NCI-H1105 treated with DMSO at 0.1 percent for 48 hours (cell line): Measurements from ENCODE around the gene ARID5B.

Experiments
- DNase-seq: peaks from one replicate; lab custom pipeline; 2025; lab: John Stamatoyannopoulos, UW

Gene ARID5B

DNA sequence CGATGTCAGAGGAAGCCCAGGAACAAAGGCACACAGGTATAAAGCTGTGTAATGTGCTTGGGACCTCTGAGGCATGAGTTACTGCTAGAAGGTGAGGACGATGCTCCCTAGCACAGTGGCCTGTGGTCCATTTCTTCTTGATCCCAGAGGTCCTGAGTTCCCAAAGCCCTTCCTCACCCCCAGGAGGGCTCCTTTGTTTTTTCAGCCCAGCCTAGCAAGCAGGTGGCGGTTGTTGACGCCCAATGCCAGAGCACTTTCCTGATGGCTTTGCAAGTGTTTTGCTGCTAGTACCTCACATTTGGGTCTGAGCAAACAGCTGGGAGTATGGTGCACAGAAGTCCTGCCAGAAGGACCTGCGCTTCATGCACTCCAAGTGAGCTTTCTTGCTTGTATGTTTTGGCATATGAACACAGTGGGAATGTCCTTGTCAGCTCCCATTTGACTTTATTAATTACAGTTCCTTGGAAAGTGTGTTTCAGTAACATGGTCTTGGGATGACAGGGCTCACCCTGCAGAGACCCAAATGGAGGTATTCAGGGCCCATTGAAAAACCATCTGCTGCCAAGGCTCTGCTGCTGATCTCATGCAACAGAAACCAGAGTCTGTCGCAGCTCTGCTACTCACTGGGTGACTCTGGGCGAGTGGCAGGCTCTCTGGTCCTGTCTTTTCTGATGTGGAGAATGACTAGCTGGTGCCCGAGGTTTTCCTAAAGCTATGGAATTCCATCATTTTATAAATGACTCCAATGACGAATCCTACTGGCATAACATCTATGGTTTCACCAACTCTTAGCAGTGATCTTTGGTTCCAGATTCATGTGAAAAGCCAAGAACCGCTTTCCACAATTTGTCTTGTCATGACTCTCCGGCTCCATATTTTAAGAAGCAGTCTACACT lies 134.9 kb downstream of the ARID5B start:
- DNase-seq = no peak

DNA sequence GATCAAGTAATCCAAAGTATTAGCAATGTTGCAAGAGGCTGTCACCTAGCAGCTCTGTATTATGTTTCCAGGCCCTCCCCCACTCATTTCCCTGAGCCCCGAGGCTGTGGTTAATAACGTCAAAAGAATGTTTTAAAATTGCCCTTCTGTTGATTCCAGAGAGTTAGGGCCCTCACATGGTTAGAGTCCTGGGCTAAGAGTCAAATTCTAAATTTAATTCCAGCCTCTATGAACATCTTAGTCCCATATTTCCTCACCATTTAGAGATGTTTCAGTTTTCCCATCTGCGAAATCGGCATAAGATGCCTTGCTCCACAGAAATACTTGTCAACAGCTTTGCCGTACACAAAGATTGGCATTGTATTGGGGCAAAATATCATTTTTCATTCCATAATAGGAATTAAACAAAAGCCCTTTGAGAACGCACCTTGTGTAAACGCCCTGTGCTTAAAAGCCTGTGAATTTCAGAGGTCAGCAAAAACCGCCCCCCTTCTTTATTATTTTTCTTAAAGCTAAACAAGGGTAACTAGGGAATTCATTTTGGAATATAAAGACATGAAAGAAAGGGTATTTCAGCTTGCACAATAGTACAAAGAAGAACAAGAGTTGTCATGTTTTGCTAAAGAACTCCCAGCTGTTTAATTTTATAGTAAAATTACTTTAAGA lies 135.8 kb downstream of the ARID5B start:
- no peak for DNase-seq

DNA sequence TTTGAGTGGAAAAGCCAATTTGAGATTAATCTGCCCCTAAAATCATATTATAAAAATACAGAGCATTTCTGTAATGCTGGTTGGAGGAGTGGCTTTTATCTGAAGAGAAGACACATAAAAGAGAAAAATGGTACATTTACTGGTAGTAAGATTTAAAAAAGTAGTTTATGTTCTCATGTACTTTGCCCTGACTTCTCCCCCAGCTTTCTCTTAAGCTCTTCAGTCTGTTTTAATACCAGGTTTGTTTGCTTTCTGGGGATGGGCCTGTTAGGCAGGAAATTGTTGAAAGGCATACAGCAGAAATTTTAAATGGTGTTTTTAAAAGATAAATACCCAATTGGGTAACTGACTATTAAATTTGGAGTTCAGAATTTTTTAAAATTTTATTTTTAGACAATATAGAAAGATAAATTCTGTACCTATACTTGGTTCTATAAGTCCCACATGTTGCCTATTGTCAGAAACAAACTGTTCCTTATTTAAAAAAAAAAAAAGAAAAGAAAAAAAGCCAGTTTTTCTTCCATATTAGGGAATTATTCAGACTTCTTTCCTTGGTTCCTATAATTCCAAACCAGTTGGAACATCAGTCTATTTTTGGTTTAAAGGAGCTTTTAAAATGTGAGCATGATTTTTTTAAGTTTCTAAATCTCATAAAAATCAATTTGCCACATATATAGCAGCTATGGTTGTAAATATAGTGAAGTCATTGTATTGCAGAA lies 136.6 kb downstream of the ARID5B start:
- no peak for DNase-seq

DNA sequence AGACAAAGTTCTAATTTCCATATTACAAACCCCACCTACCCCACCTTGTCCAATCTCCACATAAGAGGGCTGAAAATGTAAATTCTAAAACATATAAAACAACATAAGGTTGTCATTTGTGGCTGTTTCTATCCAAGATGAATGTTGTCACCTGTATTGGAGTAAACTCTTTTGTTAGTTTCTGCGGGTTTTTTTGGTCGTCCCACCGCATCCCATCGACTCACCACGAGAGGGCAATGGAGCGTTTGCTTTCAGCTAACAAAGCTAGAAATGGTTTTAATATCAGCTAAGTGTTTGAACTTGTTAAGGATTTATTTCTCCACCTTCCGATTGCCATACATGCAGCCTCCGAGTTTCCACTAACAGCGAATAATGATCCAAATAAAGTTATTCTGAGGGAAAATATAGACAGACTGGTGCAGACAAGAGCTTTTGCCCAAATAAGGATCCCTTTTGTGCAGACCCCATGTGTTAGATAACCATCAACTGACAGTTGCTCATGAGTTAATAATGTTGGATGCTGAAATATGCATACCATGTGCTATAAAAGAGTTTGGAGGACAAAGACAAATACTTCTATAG lies 137.2 kb downstream of the ARID5B start:
- DNase-seq = peak; percentile 53

DNA sequence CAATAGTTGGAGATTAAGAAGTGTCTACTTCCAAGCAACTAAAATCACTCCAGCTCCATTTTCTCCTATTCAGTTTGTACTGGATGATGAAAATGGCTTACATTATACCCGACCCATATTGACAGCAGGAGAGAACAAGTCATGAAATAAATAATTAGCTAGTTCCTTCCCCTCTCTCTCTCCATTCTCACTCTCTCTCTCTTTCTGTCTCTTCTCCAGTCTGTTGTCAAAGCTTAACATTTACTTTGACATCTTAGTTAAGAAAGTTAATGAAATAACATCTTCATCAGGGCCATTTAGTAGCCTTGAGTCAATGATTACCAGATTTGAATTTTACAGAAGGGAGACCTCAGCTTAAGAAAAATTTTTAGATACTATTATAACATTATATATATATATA lies 138.5 kb downstream of the ARID5B start:
- DNase-seq = no peak

DNA sequence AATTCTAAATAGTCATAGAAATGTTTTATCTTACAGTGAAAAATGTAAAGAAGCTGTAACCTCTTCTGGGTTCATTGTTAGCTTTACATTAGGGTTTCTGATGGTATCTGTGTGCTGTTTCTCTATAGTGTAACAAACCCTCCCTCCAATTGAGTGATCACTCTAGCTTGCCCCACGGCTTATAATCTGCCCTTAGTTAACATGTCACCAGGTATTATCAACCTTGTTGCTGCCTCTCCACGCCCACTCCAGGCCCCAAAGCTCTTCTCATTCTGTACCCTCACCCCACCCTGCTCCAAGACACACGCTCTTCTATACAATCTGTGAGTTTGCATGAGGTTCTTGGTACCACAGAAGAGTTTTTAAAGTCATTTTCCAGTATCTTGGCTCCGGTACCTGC lies 139.4 kb downstream of the ARID5B start:
- no peak for DNase-seq

DNA sequence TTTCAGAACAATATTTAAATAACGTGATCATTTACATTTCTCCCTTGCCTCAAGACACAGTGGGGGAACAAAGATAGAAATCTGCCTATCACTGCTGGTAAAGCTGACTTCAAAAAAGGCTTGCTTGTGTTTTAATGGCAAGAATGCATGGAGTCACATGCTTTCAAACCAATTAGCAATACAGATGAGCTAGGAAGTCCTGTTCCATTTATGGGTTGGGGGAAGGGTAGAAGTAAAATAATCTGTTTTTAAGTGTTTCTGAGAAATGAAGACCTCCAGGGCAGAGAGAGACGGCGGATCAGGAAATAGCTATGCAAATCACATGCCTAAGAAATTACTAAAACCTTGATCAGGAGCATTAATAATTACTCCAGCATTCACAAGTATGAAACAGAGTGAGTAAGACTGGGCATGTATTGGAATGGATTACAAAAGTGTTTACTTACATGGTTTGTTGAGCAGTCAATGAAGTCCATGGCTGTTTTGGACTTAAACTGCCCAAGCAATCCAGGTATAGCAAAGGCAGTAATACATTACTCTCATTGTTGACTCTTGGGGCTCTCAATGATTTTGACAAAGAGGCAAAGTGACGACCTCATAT lies 142.0 kb downstream of the ARID5B start:
- no peak for DNase-seq

DNA sequence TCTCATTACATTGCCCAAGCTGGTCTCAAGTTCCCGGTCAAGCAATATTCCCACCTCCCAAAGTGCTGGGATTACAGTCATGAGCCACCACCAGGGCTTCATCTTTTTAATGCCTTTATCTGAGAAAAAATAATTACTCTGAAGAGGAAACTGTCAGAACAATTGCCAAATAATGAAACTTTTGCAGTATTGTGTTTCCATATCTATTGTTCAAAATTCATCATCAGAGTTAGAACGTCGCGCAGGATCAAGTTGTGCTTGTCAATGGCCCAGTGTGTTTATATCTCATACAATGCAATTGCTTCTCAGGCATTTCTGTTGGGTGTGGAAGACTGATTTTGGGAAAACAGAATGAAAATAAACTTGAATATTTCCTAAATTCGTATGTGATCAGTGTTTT lies 143.1 kb downstream of the ARID5B start:
- no peak for DNase-seq

DNA sequence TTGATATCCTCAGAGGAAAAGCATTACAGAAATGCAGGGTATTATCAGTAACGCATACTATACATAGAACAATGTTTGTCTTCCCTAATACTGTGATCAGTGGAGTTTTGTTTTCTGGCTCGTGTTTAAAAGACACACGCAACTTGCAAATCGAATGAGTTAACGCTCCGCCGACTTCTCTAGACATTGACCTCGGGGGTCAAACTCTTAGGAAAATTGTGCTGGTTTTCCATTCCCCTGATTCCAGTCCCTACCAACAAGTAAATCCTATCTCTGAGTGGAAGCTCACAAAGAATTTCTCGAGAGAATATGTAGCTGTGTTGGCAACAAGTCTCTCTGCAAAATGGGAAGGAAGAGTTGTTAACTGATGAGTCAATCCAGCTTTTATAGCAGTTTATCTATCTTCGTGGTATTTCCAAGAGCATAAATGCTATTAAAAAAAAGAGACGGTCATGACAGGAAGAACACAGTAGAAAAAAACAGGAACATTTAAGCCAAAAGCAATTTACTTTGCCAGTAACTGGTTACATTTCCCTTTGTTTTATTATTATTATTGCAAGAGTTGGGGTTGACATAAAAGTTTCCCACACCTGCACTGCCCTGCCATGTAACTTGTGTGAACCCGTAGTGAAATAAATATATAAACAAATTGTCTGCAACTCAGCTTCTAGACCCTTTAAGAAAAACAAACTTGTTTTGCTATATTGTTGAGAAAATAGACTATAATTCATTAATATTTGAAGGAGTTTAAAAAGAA lies 144.4 kb downstream of the ARID5B start:
- DNase-seq = no peak

DNA sequence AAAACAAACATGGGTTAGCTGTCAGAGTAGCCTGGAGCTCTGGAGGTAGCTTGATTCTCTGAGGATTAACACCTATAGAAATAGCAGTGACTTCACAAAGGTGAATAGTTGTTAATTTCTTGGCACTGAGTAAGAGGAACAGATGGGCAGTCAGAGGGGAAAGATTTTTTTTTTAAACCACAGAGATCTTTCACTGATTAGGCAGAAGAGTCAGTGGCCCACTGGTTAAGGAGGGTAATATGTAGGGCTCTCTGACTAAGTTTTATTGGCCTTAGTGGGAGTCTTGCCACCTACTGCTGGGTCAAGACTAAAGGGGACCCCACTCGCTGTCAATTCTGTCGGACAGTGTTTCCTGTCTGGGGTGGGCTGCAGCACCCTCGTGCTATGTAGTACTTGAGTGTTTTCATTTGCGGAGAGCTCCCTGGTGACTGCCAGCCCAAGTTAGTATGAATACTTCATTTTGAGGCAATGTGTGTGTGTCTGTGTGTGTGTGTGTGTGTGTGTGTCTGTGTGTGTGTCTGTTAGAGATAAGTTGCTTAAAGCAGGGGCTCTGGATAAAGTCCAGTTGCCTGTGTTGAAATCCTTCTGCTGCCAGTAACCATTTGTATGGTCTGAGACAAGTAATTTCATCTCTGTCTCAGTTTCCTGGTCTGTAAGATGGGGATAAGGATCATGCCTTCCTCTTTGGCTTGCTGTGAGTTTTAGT lies 145.2 kb downstream of the ARID5B start:
- DNase-seq = no peak

DNA sequence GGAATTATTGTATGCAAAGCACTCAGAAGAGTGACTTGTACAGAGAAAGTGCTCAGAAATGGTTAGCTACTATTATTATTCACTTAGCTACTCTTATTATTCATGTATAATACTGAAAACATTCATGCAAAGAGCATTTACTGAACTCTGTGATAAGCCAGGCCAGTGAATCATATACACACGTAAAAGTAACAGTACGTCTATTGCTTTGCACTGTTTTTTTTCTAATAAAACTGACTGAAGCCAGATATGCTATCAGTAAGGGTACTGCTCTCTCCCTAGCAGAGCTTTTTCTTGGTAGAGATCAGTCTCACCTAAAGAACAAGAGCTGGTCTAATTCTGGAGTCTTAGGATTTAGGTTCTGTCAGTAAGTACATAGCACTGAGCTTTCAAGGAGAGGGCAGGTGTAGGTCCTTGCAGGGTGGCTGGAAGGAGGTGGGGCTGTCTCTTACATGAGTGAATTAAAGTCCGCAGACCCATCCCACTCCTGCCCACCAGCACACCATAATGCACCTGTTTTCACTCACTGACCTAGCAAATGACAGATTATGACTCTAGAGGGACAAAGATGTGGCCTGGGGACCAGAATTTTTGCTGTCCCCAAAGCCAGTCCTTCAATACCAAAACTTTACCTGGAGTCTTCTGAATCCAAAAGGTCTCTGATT lies 145.9 kb downstream of the ARID5B start:
- no peak for DNase-seq

DNA sequence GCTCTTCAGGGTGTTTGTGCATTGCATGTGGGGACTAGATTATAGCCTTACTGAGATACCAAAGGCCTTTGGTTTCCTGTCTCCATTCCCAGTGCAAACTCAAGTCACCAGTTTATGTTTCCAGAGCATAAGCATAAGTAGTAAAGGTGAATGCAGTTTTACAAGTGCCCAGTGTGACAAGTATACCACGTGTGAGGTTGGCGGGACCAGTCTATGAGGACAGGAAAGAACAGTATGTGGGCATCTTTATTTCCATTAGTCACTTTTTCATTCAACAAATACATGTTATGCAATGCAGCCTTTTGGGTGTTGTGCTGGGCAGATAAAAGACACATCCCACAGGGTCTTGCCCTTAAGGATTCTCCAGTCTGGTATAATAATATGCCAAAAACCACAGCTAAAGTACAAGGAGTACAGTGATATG lies 146.5 kb downstream of the ARID5B start:
- no peak for DNase-seq

DNA sequence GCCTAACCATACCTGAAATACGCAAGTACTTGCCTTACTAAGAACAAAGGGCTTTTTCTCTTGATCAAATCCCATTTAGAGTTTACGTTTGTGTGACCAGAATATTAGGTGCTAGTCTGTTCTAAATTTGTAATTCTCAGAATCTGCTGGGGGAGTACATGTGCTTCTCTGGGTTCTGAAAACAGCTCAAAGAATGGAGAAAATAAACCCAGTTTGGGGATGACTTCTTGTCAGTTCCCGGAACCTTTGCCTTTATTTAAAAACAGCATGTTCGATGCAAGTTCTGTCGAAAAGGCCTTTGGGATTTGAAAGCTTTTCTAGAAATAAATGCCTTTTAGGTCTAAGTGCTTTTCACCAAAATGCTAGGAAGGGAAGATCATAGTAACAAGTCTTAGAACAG lies 147.0 kb downstream of the ARID5B start:
- no peak for DNase-seq

DNA sequence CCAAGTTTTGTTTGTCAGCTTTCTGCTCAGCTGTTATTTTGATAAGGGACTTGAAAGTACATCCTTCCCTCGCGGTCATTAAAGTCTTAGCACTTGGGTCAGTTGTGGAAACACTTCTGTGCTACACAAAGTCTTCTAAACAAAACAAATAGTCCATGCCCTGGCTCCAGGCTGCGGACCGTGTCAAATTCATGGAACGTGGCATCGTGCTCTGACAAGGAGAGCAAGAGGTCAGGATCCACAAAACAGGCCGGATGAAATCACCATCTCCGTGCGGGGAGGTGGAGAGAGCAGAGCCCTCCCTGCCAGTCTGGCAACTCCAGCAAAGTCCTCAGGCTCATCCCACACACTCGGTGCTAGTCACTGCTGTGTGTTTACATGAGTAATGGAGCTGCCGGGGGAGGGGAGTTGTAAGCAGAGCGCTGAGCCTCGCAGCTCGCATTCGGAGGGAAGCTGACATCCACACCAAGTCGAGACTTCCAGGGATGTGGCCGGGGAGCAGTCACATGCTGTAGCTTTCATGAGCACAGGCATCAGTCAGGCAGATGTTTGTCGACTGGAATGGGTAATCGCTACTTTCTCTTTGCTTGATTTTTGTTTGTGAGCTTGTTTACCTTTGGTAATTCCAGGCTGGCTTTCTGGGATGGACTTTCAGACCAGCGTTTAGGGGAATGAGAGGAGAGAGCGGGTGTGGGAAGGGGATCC lies 147.6 kb downstream of the ARID5B start:
- DNase-seq = no peak

DNA sequence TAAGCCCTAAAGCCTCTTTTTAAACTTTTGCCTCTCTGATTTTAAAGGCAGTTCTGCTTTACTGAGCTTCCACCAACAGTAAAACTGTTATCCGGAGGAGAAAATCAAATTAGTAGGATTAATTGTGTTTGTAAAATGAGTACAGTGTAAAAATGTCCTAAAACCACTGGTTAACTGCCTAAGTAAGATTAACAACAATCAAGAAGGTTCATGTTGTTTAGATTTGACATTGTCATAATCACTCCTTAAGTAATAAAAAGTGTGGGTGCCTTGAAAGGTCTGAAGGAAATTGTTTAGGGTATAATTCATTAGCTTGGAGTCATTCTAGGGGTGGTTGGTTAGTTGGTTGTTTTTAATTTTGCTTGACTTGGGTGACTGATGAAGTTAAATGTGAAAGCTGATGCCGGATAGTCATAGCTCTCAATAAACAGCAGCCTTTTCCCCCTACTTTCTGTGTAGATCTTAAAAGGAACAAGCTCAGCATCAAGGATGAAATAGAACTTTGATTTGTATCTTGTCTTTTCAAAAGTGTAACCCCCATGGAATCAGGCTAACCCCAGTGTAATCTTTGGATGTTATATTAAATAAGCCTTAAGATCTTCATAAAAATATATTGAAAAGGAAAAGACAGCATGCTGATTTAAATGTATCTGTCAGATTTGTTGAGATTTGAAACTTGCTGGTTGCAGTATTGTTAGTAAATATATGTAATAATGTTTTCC lies 148.3 kb downstream of the ARID5B start:
- no peak for DNase-seq

DNA sequence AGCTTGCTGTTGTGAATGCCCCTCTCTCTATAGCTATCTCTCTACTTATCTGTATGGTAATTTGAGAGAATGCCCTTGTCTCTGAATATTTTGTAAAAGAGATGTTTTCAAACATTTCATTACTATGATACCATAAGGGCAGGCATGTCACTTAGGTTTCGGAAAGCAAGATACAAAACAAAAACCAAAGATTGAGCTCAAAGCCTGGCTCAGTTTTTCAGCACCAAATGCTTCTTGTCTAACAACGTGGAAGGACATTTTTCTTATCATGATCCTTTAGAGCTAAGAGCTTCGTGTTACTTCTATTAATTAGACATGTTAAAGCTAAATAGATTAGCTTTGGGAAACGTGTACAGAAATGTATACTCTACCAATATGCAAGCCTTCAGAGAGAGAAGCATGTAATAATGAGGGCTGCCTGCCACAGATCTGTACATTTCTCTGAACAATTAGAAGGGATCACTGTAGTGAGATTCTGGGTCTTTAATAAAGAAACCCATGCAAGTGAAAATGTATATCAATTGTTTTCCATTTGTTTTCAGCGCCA lies 148.9 kb downstream of the ARID5B start:
- no peak for DNase-seq

DNA sequence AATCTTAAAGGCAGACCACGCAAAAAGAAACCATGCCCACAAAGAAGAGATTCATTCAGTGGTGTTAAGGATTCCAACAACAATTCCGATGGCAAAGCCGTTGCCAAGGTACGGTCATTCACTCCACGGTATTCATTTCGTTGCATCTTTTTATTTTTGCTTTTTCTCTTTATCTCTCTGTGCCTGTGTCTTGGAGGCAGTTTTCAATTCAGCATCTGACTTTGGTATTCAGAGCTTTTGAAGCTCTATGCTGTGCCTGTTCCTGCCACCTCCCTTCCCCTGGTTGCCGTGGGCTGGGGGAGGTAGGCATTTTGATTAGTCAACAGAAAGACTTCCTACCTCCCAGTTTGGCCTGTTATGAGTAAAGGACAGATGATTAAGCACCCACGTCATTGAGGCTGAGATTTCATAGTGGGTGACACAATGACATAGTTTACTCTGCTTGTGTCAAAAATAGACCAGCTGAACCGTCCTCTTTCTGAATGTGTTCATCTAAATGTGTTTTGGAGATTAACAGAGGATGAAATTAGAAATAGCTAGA lies 149.5 kb downstream of the ARID5B start:
- no peak for DNase-seq

DNA sequence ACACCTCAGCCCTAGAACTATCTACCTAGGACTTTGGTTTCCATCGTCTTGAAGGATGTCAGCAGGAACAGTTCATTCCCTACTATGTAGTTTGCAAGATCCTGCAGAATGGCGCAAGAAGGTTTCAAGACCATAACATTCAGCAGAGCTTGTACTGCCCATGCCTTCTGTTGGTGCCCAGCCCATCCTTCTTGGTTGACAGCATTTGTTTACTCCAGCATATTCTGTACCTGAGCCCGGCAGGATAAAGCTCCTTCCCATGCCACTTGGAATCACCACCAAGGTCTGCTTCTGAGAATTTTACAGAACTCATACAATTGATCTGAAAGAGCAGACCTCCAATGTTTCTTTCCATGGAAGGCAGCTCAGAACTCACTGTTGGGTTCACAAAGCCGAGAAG lies 150.8 kb downstream of the ARID5B start:
- DNase-seq = no peak
